CD14-positive monocyte (primary cell): ENCODE results near the gene FBN2. TPM values are rescaled to one million over a fixed set of nuclear protein-coding genes. Genes with fewer than 3 reads are reported as not detected.

ENCODE experiments used
- DNase-seq, 3 donors: peaks; one replicate each; pipeline ENCODE4 v3.0.0-alpha.2; 2011 to 2022
- H2AFZ ChIP-seq: 2 replicates; pipeline ENCODE4 v1.6.0; 2012; ENCODE audit warnings: mild to moderate bottlenecking, low read depth, low read length, inconsistent platforms; ENCODE audit not compliant: insufficient read depth, poor library complexity, severe bottlenecking
- H3K27ac ChIP-seq, 2 donors: 1 replicate in 1 of 2; 2 replicates in 1 of 2; pipeline ENCODE4 v1.5.1; 2012 to 2013; ENCODE audit warnings: low read length in 2 of 2, control low read depth in 1 of 2, inconsistent platforms in 1 of 2, low read depth in 1 of 2, mild to moderate bottlenecking in 1 of 2
- H3K27me3 ChIP-seq, 2 donors: one replicate each; pipeline versions ENCODE4 v1.6.0 to v1.6.1; 2011 to 2013; ENCODE audit warnings: low read length in 2 of 2; ENCODE audit not compliant: control insufficient read depth in 2 of 2, insufficient read depth in 2 of 2
- H3K36me3 ChIP-seq, 2 donors: replicated peaks in 1 of 2; 1 replicate in 1 of 2; 2 replicates in 1 of 2; pipeline versions ENCODE4 v1.5.1 to v1.6.1; 2012 to 2013; ENCODE audit warnings: low read length in 2 of 2, control low read depth in 1 of 2, inconsistent platforms in 1 of 2, mild to moderate bottlenecking in 1 of 2; ENCODE audit not compliant: insufficient read depth in 2 of 2, control insufficient read depth in 1 of 2
- H3K4me1 ChIP-seq, 2 donors: 1 replicate in 1 of 2; 2 replicates in 1 of 2; pipeline versions ENCODE4 v1.5.1 to v1.6.1; 2012 to 2013; ENCODE audit warnings: low read length in 2 of 2, control low read depth in 1 of 2, inconsistent platforms in 1 of 2, mild to moderate bottlenecking in 1 of 2, moderate library complexity in 1 of 2; ENCODE audit not compliant: insufficient read depth in 2 of 2, control insufficient read depth in 1 of 2
- H3K4me2 ChIP-seq: replicated peaks from 2 replicates; pipeline ENCODE3; 2012; ENCODE audit warnings: low read length, moderate library complexity, mild to moderate bottlenecking; ENCODE audit not compliant: poor library complexity, severe bottlenecking; ENCODE audit errors: extremely low read depth
- H3K4me3 ChIP-seq, 3 experiments: fragments of 200-600 bp in 1 of 3; sonication (generic) in 1 of 3; replicated peaks in 1 of 3; 1 replicate in 2 of 3; 2 replicates in 1 of 3; pipeline ENCODE4 v1.5.1; 2011 to 2013; ENCODE audit warnings: low read length in 3 of 3, mild to moderate bottlenecking in 3 of 3, control low read depth in 2 of 3, low read depth in 2 of 3, inconsistent platforms in 1 of 3, moderate library complexity in 1 of 3
- H3K79me2 ChIP-seq: 2 replicates; pipeline ENCODE4 v1.6.0; 2012; ENCODE audit warnings: mild to moderate bottlenecking, control low read depth, inconsistent platforms, low read length, moderate library complexity; ENCODE audit not compliant: insufficient read depth
- H3K9ac ChIP-seq: 2 replicates; pipeline ENCODE4 v1.6.0; 2017; ENCODE audit warnings: low read length, mild to moderate bottlenecking; ENCODE audit not compliant: insufficient read depth, poor library complexity, severe bottlenecking
- H3K9me3 ChIP-seq, 2 donors: replicated peaks in 1 of 2; 1 replicate in 1 of 2; 2 replicates in 1 of 2; pipeline versions ENCODE4 v1.5.1 to v1.6.1; 2012 to 2013; ENCODE audit warnings: low read length in 2 of 2, control low read depth in 1 of 2; ENCODE audit not compliant: control insufficient read depth in 1 of 2, insufficient read depth in 1 of 2
- H4K20me1 ChIP-seq: 2 replicates; pipeline ENCODE4 v1.6.0; 2012; ENCODE audit warnings: mild to moderate bottlenecking, low read length, control low read depth, moderate library complexity; ENCODE audit not compliant: insufficient read depth
- H3K27ac Mint-ChIP-seq, 7 donors: one replicate each; pipeline ENCODE4 v1.8.0; 2020; ENCODE audit warnings: mild to moderate bottlenecking in 7 of 7, mixed read lengths in 7 of 7, moderate library complexity in 6 of 7, inconsistent platforms in 2 of 7
- H3K27me3 Mint-ChIP-seq, 3 donors: one replicate each; pipeline ENCODE4 v1.8.0; 2021 to 2022; ENCODE audit warnings: low read depth in 3 of 3, mild to moderate bottlenecking in 3 of 3, mixed read lengths in 3 of 3, moderate library complexity in 3 of 3, inconsistent platforms in 1 of 3
- H3K36me3 Mint-ChIP-seq, 2 donors: one replicate each; pipeline ENCODE4 v1.8.0; 2020; ENCODE audit warnings: mixed read lengths in 2 of 2, inconsistent platforms in 1 of 2, mild to moderate bottlenecking in 1 of 2
- H3K4me1 Mint-ChIP-seq: one replicate; pipeline ENCODE4 v1.8.0; 2020; ENCODE audit warnings: mild to moderate bottlenecking, mixed read lengths
- H3K4me3 Mint-ChIP-seq, 2 donors: one replicate each; pipeline ENCODE4 v1.8.0; 2020; ENCODE audit warnings: mild to moderate bottlenecking in 2 of 2, mixed read lengths in 2 of 2, moderate library complexity in 1 of 2
- H3K9me3 Mint-ChIP-seq, 7 donors: one replicate each; pipeline ENCODE4 v1.8.0; 2020 to 2022; ENCODE audit warnings: mixed read lengths in 7 of 7, mild to moderate bottlenecking in 6 of 7, moderate library complexity in 6 of 7, inconsistent platforms in 2 of 7
- CTCF ChIP-seq: fragments of 200-600 bp; IDR thresholded peaks from one replicate; pipeline ENCODE4 v1.8.0; 2022; ENCODE audit warnings: antibody characterized with exemption, mild to moderate bottlenecking
- WGBS: methylation state at CpG from one replicate; pipeline ENCODE4 v1.1.5; 2013; ENCODE audit warnings: missing lambda C conversion rate; ENCODE audit not compliant: insufficient coverage; 5-methylcytosine and 5-hydroxymethylcytosine counted together
- intact Hi-C, 2 donors: fragments of 100-400 bp; cut with micrococcal nuclease; formaldehyde crosslinking; loops; one replicate each; pipeline versions ENCODE4 v1.15.0 to v1.15.1; 2023
- polyA plus RNA-seq, 3 donors: library from polyadenylated mRNA; depleted of rRNA in 1 of 3; unstranded in 2 of 3; stranded (reverse) in 1 of 3; fragments of 300-500 nt in 2 of 3; fragments of >200 nt in 1 of 3; fragmentation: Illumina TruSeq in 2 of 3; gene quantifications; 1 replicate in 2 of 3; 2 replicates in 1 of 3; pipeline ENCODE4 v1.2.3, GENCODE V29; 2012 to 2021

FBN2 gene
- polyA plus RNA-seq, 3 donors, result 0.85 to 19.3 (median 4.2) TPM

GRCh38 chr5:128366147-128366546, 171.9 kb downstream of the FBN2 start:
- no peak overlapping the region for H3K4me3 Mint-ChIP-seq
- no peak overlapping the region for H3K27ac Mint-ChIP-seq
- H3K27me3 ChIP-seq, result no peaks in the 10 kb centered on the region
- no peaks in the 10 kb centered on the region for H3K9me3 ChIP-seq
- intact Hi-C loops, result no loop called here
- H3K9me3 Mint-ChIP-seq, result no peaks in the 10 kb centered on the region
- H3K4me3 ChIP-seq, result no peak overlapping the region
- no peaks in the 10 kb centered on the region for H3K4me1 ChIP-seq
- no peaks in the 10 kb centered on the region for H3K79me2 ChIP-seq
- no peak for DNase-seq
- H3K27me3 Mint-ChIP-seq, result no peaks in the 10 kb centered on the region
- H3K9ac ChIP-seq, result no peak overlapping the region
- TF ChIP-seq CTCF, result no peak
- no peaks in the 10 kb centered on the region for H4K20me1 ChIP-seq
- H3K4me1 Mint-ChIP-seq, result no peaks in the 10 kb centered on the region
- no CpG with 5 or more reads among the region's 3 CpGs for WGBS
- H2AFZ ChIP-seq, result no peak overlapping the region
- no peak overlapping the region for H3K4me2 ChIP-seq
- H3K27ac ChIP-seq, result no peak overlapping the region
- peaks cover 23 to 88% of the 10 kb centered on the region in 2 donors for H3K36me3 ChIP-seq
- peaks cover 44 to 52% of the 10 kb centered on the region in 2 donors for H3K36me3 Mint-ChIP-seq

GRCh38 chr5:128362370-128362769, 175.7 kb downstream of the FBN2 start:
- no peaks in the 10 kb centered on the region for H3K9me3 Mint-ChIP-seq
- Histone ChIP-seq H3K9ac (no peak overlapping the region), H3K27me3 (no peaks in the 10 kb centered on the region), H3K79me2 (no peaks in the 10 kb centered on the region), H3K4me1 (no peaks in the 10 kb centered on the region), H3K4me3 (no peak overlapping the region), H3K9me3 (no peaks in the 10 kb centered on the region), H4K20me1 (no peaks in the 10 kb centered on the region), H2AFZ (no peak overlapping the region), H3K27ac (no peak overlapping the region), H3K36me3 (peaks cover 8 to 79% of the 10 kb centered on the region in 2 donors), H3K4me2 (no peak overlapping the region)
- TF ChIP-seq CTCF, result no peak
- peaks cover 30 to 46% of the 10 kb centered on the region in 2 donors for H3K36me3 Mint-ChIP-seq
- intact Hi-C loops, result no loop called here
- WGBS, result 83% methylated on average over 1 of the region's 4 CpGs
- H3K4me3 Mint-ChIP-seq, result no peak overlapping the region
- no peaks in the 10 kb centered on the region for H3K27me3 Mint-ChIP-seq
- no peak for DNase-seq
- H3K4me1 Mint-ChIP-seq, result no peaks in the 10 kb centered on the region
- no peak overlapping the region for H3K27ac Mint-ChIP-seq
